Activated CD8-positive, alpha-beta memory T cell treated with anti-CD3 and anti-CD28 coated beads, Interleukin-2, amount 50 U/mL, for 1 hour (primary cell): Measurements from ENCODE around the gene PYY.
"Not testable (repeated sequence)": the region's sequence is repeated elsewhere in the genome, so short reads cannot be mapped to it uniquely, and the experiment has no call there.

ENCODE experiments used
- DNase-seq: peaks from one replicate; pipeline ENCODE4 v3.0.0-alpha.2; 2020; ENCODE audit errors: extremely low read depth

PYY gene

GRCh38 chr17:43978078-43978477 lies 24.3 kb upstream of the PYY start:
- no peak for DNase-seq

GRCh38 chr17:43976963-43977837 lies 23.5 kb upstream of the PYY start:
- no peak for DNase-seq

- no peak for DNase-seq
These were observed 22.2 kb upstream of the PYY start for GRCh38 chr17:43975898-43976297.

- DNase-seq = no peak
These were observed 20.9 kb upstream of the PYY start for GRCh38 chr17:43974382-43975266.

- not testable (repeated sequence) for DNase-seq
These were observed 18.9 kb upstream of the PYY start for GRCh38 chr17:43972444-43973212.

- DNase-seq = not testable (repeated sequence)
These were observed 17.7 kb upstream of the PYY start for GRCh38 chr17:43971436-43971835.

- no peak for DNase-seq
These were observed 16.6 kb upstream of the PYY start for GRCh38 chr17:43970366-43970765.

- DNase-seq = no peak
These were observed 13.6 kb upstream of the PYY start for GRCh38 chr17:43967251-43967875.

GRCh38 chr17:43966276-43966675 lies 12.5 kb upstream of the PYY start:
- no peak for DNase-seq

- DNase-seq = no peak
These were observed 8.7 kb upstream of the PYY start for GRCh38 chr17:43962479-43962878.

- DNase-seq = no peak
These were observed 8.2 kb upstream of the PYY start for GRCh38 chr17:43961954-43962353.

GRCh38 chr17:43961292-43961691 lies 7.6 kb upstream of the PYY start:
- DNase-seq = not testable (repeated sequence)

- DNase-seq = no peak
These were observed 5.1 kb upstream of the PYY start for GRCh38 chr17:43958748-43959352.

GRCh38 chr17:43956222-43956621 lies 2.5 kb upstream of the PYY start:
- DNase-seq = no peak

- DNase-seq = no peak
These were observed 745 bp downstream of the PYY start for GRCh38 chr17:43952724-43953666.

GRCh38 chr17:43952351-43952723 lies 1.4 kb downstream of the PYY start:
- DNase-seq = no peak

- no peak for DNase-seq
These were observed 2.0 kb downstream of the PYY start for GRCh38 chr17:43951750-43952149.

- no peak for DNase-seq
These were observed 3.2 kb downstream of the PYY start for GRCh38 chr17:43950554-43950953.

GRCh38 chr17:43949781-43950180 lies 4.0 kb downstream of the PYY start:
- DNase-seq = no peak

GRCh38 chr17:43946781-43947180 lies 7.0 kb downstream of the PYY start:
- no peak for DNase-seq
